Erythroblast (primary cell): ENCODE results near the gene AKR7A2.

Experiments used
- GATA1 ChIP-seq: IDR thresholded peaks from 2 replicates; pipeline ENCODE4 v1.6.1; 2011; ENCODE audit warnings: low read depth, mild to moderate bottlenecking, control low read depth, low read length, moderate library complexity
- POLR2A ChIP-seq: IDR thresholded peaks from 2 replicates; pipeline ENCODE4 v1.6.1; 2011; ENCODE audit warnings: mild to moderate bottlenecking, low read length

GRCh38 chr1:19337289-19337688 is 25.3 kb upstream of the AKR7A2 start:
- TF ChIP-seq POLR2A (no peak), GATA1 (no peak)
